IMR-90 (cell line): ENCODE data around the gene TP53I11. TPM values are rescaled to one million over a fixed set of nuclear protein-coding genes. Genes with fewer than 3 reads are reported as not detected.

ENCODE experiments used
- ATAC-seq: fragments of 200-7000 bp; cut with Tn5 transposase; 2 replicates; pipeline ENCODE4 v1.9.1; 2020; ENCODE audit warnings: low read depth, mild to moderate bottlenecking, moderate library complexity
- BruUV-seq: library from RNA; stranded (reverse); fragments of 400-500 nt; replicated peaks from 2 replicates; lab custom pipeline; 2021; lab: Mats Ljungman, UMichigan
- CTCF ChIA-PET: fragments of 300-600 bp; formaldehyde crosslinking; extraction: SDS; loops from one replicate; lab custom pipeline; 2021; ENCODE audit warnings: antibody characterized with exemption; lab: Yijun Ruan, JAX
- POLR2A ChIA-PET: fragments of 300-600 bp; sonication (Branson Sonifier 250); formaldehyde crosslinking; loops from one replicate; lab custom pipeline; 2022; ENCODE audit warnings: antibody characterized with exemption; ENCODE audit not compliant: unreplicated experiment; lab: Charles Lee
- DNase-seq: peaks from one replicate; pipeline ENCODE4 v3.0.0; 2013
- H2AFZ ChIP-seq: replicated peaks from 2 replicates; pipeline ENCODE3; 2013; ENCODE audit warnings: low read length, mild to moderate bottlenecking; ENCODE audit not compliant: poor library complexity
- H2AK5ac ChIP-seq: 2 replicates; pipeline ENCODE4 v1.6.1; 2013; ENCODE audit warnings: low read depth, low read length, inconsistent platforms
- H2AK9ac ChIP-seq: replicated peaks from 2 replicates; pipeline ENCODE3; 2013; ENCODE audit warnings: mild to moderate bottlenecking, low read depth, low read length, moderate library complexity; ENCODE audit not compliant: poor library complexity
- H2BK120ac ChIP-seq: 2 replicates; pipeline ENCODE4 v1.6.1; 2013; ENCODE audit warnings: low read depth, low read length, inconsistent platforms
- H2BK15ac ChIP-seq: 3 replicates; pipeline ENCODE4 v1.6.1; 2013; ENCODE audit warnings: low read depth, low read length, inconsistent platforms
- H2BK20ac ChIP-seq: 2 replicates; pipeline ENCODE4 v1.6.1; 2013; ENCODE audit warnings: low read depth, mild to moderate bottlenecking, inconsistent platforms, low read length, moderate library complexity
- H2BK5ac ChIP-seq: 2 replicates; pipeline ENCODE4 v1.6.1; 2013; ENCODE audit warnings: mild to moderate bottlenecking, low read depth, low read length, inconsistent platforms; ENCODE audit not compliant: poor library complexity, severe bottlenecking
- H3K14ac ChIP-seq: replicated peaks from 2 replicates; pipeline ENCODE4 v1.6.1; 2013; ENCODE audit warnings: low read depth, low read length, inconsistent platforms
- H3K18ac ChIP-seq: 2 replicates; pipeline ENCODE4 v1.6.1; 2013; ENCODE audit warnings: low read depth, low read length, control low read depth
- H3K23ac ChIP-seq: 2 replicates; pipeline ENCODE4 v1.6.1; 2013; ENCODE audit warnings: low read depth, low read length, inconsistent platforms
- H3K27ac ChIP-seq: 2 replicates; pipeline ENCODE4 v1.5.1; 2013; ENCODE audit warnings: mild to moderate bottlenecking, control low read depth, low read length; ENCODE audit not compliant: insufficient read depth
- H3K27me3 ChIP-seq: 2 replicates; pipeline ENCODE4 v1.6.1; 2013; ENCODE audit warnings: low read length; ENCODE audit not compliant: control insufficient read depth, insufficient read depth
- H3K36me3 ChIP-seq: 2 replicates; pipeline ENCODE4 v1.6.1; 2013; ENCODE audit warnings: low read length, mixed read lengths; ENCODE audit not compliant: control insufficient read depth, insufficient read depth
- H3K4ac ChIP-seq: 2 replicates; pipeline ENCODE4 v1.6.1; 2013; ENCODE audit warnings: low read depth, low read length, inconsistent platforms
- H3K4me1 ChIP-seq: 2 replicates; pipeline ENCODE4 v1.6.1; 2013; ENCODE audit warnings: low read length, mixed read lengths; ENCODE audit not compliant: control insufficient read depth, insufficient read depth
- H3K4me2 ChIP-seq: 2 replicates; pipeline ENCODE4 v1.6.1; 2013; ENCODE audit warnings: low read depth, mild to moderate bottlenecking, control low read depth, low read length, moderate library complexity
- H3K4me3 ChIP-seq: 2 replicates; pipeline ENCODE4 v1.5.1; 2013; ENCODE audit warnings: low read depth, mild to moderate bottlenecking, control low read depth, low read length, moderate library complexity; ENCODE audit not compliant: insufficient read depth
- H3K56ac ChIP-seq: 2 replicates; pipeline ENCODE4 v1.6.1; 2013; ENCODE audit warnings: low read length, inconsistent platforms; ENCODE audit not compliant: insufficient read depth; ENCODE audit errors: extremely low read depth
- H3K79me1 ChIP-seq, 2 experiments: 2 replicates each; pipeline ENCODE4 v1.6.1; 2013; ENCODE audit warnings: low read length in 2 of 2, inconsistent platforms in 1 of 2, low read depth in 1 of 2
- H3K9ac ChIP-seq: 2 replicates; pipeline ENCODE4 v1.6.1; 2013; ENCODE audit warnings: low read depth, low read length, control low read depth
- H3K9me1 ChIP-seq: 2 replicates; pipeline ENCODE4 v1.6.1; 2013; ENCODE audit warnings: low read length, inconsistent platforms; ENCODE audit not compliant: insufficient read depth
- H3K9me3 ChIP-seq: 2 replicates; pipeline ENCODE4 v1.6.1; 2013; ENCODE audit warnings: low read length; ENCODE audit not compliant: control insufficient read depth, insufficient read depth
- H4K20me1 ChIP-seq: 2 replicates; pipeline ENCODE4 v1.6.1; 2013; ENCODE audit warnings: low read length, inconsistent platforms; ENCODE audit not compliant: insufficient read depth
- H4K5ac ChIP-seq: 2 replicates; pipeline ENCODE4 v1.6.1; 2013; ENCODE audit warnings: mild to moderate bottlenecking, low read depth, low read length, control low read depth
- H4K8ac ChIP-seq, 2 experiments: 2 replicates each; pipeline ENCODE4 v1.6.1; 2013; ENCODE audit warnings: low read depth in 2 of 2, low read length in 2 of 2, control low read depth in 1 of 2, inconsistent platforms in 1 of 2
- H4K91ac ChIP-seq: 2 replicates; pipeline ENCODE4 v1.6.1; 2013; ENCODE audit warnings: low read depth, low read length, inconsistent platforms; ENCODE audit not compliant: insufficient read depth
- BHLHE40 ChIP-seq: fragments of 150-350 bp; IDR thresholded peaks from 2 replicates; pipeline ENCODE4 v1.6.1; 2016; ENCODE audit warnings: mild to moderate bottlenecking, low read depth, low read length
- CEBPB ChIP-seq: IDR thresholded peaks from 2 replicates; pipeline ENCODE4 v1.6.1; 2012; ENCODE audit warnings: low read depth, low read length, improper control_type of control experiment
- CHD1 ChIP-seq: IDR thresholded peaks from 2 replicates; pipeline ENCODE4 v1.6.1; 2012; ENCODE audit warnings: low read depth, low read length, improper control_type of control experiment
- FOS ChIP-seq: fragments of 150-350 bp; IDR thresholded peaks from 2 replicates; pipeline ENCODE4 v1.6.1; 2016; ENCODE audit warnings: low read depth, low read length
- MAFK ChIP-seq: IDR thresholded peaks from 2 replicates; pipeline ENCODE4 v1.6.1; 2012; ENCODE audit warnings: low read depth, low read length, improper control_type of control experiment
- MAZ ChIP-seq: IDR thresholded peaks from 2 replicates; pipeline ENCODE4 v1.6.1; 2012; ENCODE audit warnings: low read depth, mild to moderate bottlenecking, low read length, improper control_type of control experiment, moderate library complexity, borderline replicate concordance
- MXI1 ChIP-seq: IDR thresholded peaks from 2 replicates; pipeline ENCODE4 v1.6.1; 2012; ENCODE audit warnings: low read depth, mild to moderate bottlenecking, low read length, moderate library complexity, borderline replicate concordance
- NFE2L2 ChIP-seq: fragments of 150-350 bp; IDR thresholded peaks from 2 replicates; pipeline ENCODE4 v1.6.1; 2016; ENCODE audit warnings: low read depth, mild to moderate bottlenecking, low read length
- POLR2A ChIP-seq: IDR thresholded peaks from 2 replicates; pipeline ENCODE4 v1.6.1; 2012; ENCODE audit warnings: mild to moderate bottlenecking, low read depth, low read length
- RAD21 ChIP-seq: IDR thresholded peaks from 2 replicates; pipeline ENCODE4 v1.6.1; 2012; ENCODE audit warnings: low read length, improper control_type of control experiment
- RCOR1 ChIP-seq: IDR thresholded peaks from 2 replicates; pipeline ENCODE4 v1.6.1; 2012; ENCODE audit warnings: mild to moderate bottlenecking, low read length, improper control_type of control experiment; ENCODE audit not compliant: insufficient replicate concordance
- RFX5 ChIP-seq: IDR thresholded peaks from 2 replicates; pipeline ENCODE4 v1.8.0; 2012; ENCODE audit warnings: low read depth, mild to moderate bottlenecking, low read length, moderate library complexity
- SMC3 ChIP-seq: fragments of 150-350 bp; IDR thresholded peaks from 2 replicates; pipeline ENCODE4 v1.6.1; 2016; ENCODE audit warnings: low read depth, mild to moderate bottlenecking, antibody characterized with exemption, low read length, moderate library complexity
- WGBS, 2 experiments: methylation state at CpG; one replicate each; pipeline versions ENCODE4 v1.1.5 to v1.1.7; 2013; ENCODE audit warnings: missing lambda C conversion rate in 2 of 2; ENCODE audit not compliant: insufficient read length in 1 of 2; ENCODE audit errors: extremely low coverage in 2 of 2; 5-methylcytosine and 5-hydroxymethylcytosine counted together
- dilution Hi-C: fragments of 300-500 bp; cut with HindIII; formaldehyde crosslinking; loops from one replicate; pipeline ENCODE4 v1.14.3; 2018; ENCODE audit warnings: low sequenced_read_pairs; ENCODE audit not compliant: unreplicated experiment
- in situ Hi-C: fragments of 300-500 bp; cut with MboI; formaldehyde crosslinking; loops from 3 replicates; pipeline ENCODE4 v1.14.3; 2019; ENCODE audit warnings: low sequenced_read_pairs, inconsistent platforms, mixed read lengths
- intact Hi-C: fragments of 100-400 bp; cut with micrococcal nuclease; formaldehyde crosslinking; loops from 2 replicates; pipeline ENCODE4 v1.10.0; 2022
- polyA plus RNA-seq, 3 experiments: library from polyadenylated mRNA; depleted of rRNA; stranded (reverse); fragments of >200 nt; gene quantifications; 2 replicates each; pipeline ENCODE4 v1.2.3, GENCODE V29; 2012; ENCODE audit warnings: low replicate concordance in 1 of 3
- total RNA-seq: library from RNA; depleted of rRNA; stranded (reverse); fragments of >200 nt; gene quantifications from 2 replicates; pipeline ENCODE4 v1.2.3, GENCODE V29; 2012
- TF ChIP-seq, protein P1 (sequence below): fragments of 150-350 bp; IDR thresholded peaks from 2 replicates; pipeline ENCODE4 v1.6.1; 2016; ENCODE audit warnings: low read depth, mild to moderate bottlenecking, low read length, moderate library complexity, borderline replicate concordance
- TF ChIP-seq, protein P2 (sequence below): fragments of 150-350 bp; IDR thresholded peaks from 2 replicates; pipeline ENCODE4 v1.6.1; 2017; ENCODE audit warnings: mild to moderate bottlenecking, antibody characterized with exemption, low read length, low read depth
- TF ChIP-seq, protein P3 (sequence below): conservative IDR thresholded peaks from 2 replicates; pipeline ENCODE4 v1.5.1; 2012; ENCODE audit warnings: mild to moderate bottlenecking, low read depth, low read length, improper control_type of control experiment

The TP53I11 gene
- total and polyA plus RNA-seq, 2 of the 4 experiments (the other 2 are of a cell fraction): 3.9 to 22.0 TPM

DNA sequence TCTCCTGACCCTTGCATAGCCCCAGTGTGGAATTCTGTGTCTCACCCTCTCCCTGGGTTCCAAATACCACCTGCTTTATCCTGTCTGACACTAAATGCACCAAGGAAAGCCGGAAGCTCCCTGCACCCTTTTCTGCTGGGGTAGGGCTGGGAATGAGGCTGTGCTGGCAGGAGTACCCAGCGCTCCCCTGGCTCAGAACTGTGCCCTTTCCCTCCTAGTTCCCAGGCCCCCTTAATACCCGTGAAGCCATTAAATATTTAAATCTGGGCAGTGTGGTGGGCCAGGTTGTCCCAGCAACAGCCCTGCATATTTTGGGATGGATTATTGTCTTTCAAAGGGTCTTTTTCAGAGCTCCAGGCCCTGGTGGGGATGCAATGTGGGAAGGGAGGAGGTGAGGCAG, 63.0 kb downstream of the TP53I11 start:
- H3K36me3 ChIP-seq: no peaks in the 10 kb centered on the region
- no peak overlapping the region for H4K8ac ChIP-seq
- ATAC-seq: no peak
- no peak for TF ChIP-seq NFE2L2
- TF ChIP-seq MAZ: no peak
- no peak for TF ChIP-seq MXI1
- no peak for TF ChIP-seq BHLHE40
- TF ChIP-seq RFX5: no peak
- TF ChIP-seq RCOR1: no peak
- no peak for TF ChIP-seq SMC3
- TF ChIP-seq CHD1: no peak
- TF ChIP-seq CEBPB: no peak
- no peak for TF ChIP-seq POLR2A
- no peak for TF ChIP-seq RAD21
- TF ChIP-seq, protein P1, sequence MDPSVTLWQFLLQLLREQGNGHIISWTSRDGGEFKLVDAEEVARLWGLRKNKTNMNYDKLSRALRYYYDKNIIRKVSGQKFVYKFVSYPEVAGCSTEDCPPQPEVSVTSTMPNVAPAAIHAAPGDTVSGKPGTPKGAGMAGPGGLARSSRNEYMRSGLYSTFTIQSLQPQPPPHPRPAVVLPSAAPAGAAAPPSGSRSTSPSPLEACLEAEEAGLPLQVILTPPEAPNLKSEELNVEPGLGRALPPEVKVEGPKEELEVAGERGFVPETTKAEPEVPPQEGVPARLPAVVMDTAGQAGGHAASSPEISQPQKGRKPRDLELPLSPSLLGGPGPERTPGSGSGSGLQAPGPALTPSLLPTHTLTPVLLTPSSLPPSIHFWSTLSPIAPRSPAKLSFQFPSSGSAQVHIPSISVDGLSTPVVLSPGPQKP: no peak
- no peak for TF ChIP-seq MAFK
- no peak for TF ChIP-seq FOS
- TF ChIP-seq, protein P2, sequence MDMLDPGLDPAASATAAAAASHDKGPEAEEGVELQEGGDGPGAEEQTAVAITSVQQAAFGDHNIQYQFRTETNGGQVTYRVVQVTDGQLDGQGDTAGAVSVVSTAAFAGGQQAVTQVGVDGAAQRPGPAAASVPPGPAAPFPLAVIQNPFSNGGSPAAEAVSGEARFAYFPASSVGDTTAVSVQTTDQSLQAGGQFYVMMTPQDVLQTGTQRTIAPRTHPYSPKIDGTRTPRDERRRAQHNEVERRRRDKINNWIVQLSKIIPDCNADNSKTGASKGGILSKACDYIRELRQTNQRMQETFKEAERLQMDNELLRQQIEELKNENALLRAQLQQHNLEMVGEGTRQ: no peak
- TF ChIP-seq, protein P3, sequence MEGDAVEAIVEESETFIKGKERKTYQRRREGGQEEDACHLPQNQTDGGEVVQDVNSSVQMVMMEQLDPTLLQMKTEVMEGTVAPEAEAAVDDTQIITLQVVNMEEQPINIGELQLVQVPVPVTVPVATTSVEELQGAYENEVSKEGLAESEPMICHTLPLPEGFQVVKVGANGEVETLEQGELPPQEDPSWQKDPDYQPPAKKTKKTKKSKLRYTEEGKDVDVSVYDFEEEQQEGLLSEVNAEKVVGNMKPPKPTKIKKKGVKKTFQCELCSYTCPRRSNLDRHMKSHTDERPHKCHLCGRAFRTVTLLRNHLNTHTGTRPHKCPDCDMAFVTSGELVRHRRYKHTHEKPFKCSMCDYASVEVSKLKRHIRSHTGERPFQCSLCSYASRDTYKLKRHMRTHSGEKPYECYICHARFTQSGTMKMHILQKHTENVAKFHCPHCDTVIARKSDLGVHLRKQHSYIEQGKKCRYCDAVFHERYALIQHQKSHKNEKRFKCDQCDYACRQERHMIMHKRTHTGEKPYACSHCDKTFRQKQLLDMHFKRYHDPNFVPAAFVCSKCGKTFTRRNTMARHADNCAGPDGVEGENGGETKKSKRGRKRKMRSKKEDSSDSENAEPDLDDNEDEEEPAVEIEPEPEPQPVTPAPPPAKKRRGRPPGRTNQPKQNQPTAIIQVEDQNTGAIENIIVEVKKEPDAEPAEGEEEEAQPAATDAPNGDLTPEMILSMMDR: no peak
- H2BK120ac ChIP-seq: no peak overlapping the region
- no peak overlapping the region for H2BK20ac ChIP-seq
- POLR2A ChIA-PET: no interaction called here
- H4K5ac ChIP-seq: no peak overlapping the region
- no peak overlapping the region for H3K4me2 ChIP-seq
- no peak overlapping the region for H3K56ac ChIP-seq
- in situ Hi-C loops: no loop called here
- no peak overlapping the region for H2BK15ac ChIP-seq
- no peak overlapping the region for H2AK9ac ChIP-seq
- no CpG with 5 or more reads among the region's 3 CpGs for WGBS, 2 experiments
- H3K14ac ChIP-seq: no peak overlapping the region
- no peak overlapping the region for H2BK5ac ChIP-seq
- no peak for DNase-seq
- H3K9me3 ChIP-seq: no peaks in the 10 kb centered on the region
- no peaks in the 10 kb centered on the region for H3K79me1 ChIP-seq
- no peak overlapping the region for H3K18ac ChIP-seq
- intact Hi-C loops: loop anchor here (2.0 to 5.0 kb wide), 3 partner anchors 45 to 159 kb away; no protein-coding TSS in a partner anchor
- CTCF ChIA-PET: interaction anchor here (0.5 to 1.3 kb wide), 3 partner anchors 14 to 665 kb away, joined by 3 to 4 read pairs (median 3); no protein-coding TSS in a partner anchor
- H3K9me1 ChIP-seq: no peaks in the 10 kb centered on the region
- H3K4me1 ChIP-seq: peaks cover 11% of the 10 kb centered on the region
- H3K27me3 ChIP-seq: peaks cover 11% of the 10 kb centered on the region
- H3K4me3 ChIP-seq: no peak overlapping the region
- no peak overlapping the region for H3K9ac ChIP-seq
- no peak overlapping the region for H2AFZ ChIP-seq
- H3K4ac ChIP-seq: no peak overlapping the region
- H4K91ac ChIP-seq: no peak overlapping the region
- no peaks in the 10 kb centered on the region for H4K20me1 ChIP-seq
- no TSS peak for BruUV-seq
- H3K23ac ChIP-seq: no peak overlapping the region
- no peak overlapping the region for H2AK5ac ChIP-seq
- dilution Hi-C loops: loop anchor here (25.0 kb wide), 1 partner anchor 125 kb away; no protein-coding TSS in a partner anchor
- no peak overlapping the region for H3K27ac ChIP-seq
